GM21529 (cell line): Measurements from ENCODE around the gene OPCML.

Source experiments
- ATAC-seq: cut with Tn5 transposase; IDR thresholded peaks from one replicate; pipeline ENCODE4 v1.9.1; 2021; ENCODE audit not compliant: unreplicated experiment

OPCML gene

DNA sequence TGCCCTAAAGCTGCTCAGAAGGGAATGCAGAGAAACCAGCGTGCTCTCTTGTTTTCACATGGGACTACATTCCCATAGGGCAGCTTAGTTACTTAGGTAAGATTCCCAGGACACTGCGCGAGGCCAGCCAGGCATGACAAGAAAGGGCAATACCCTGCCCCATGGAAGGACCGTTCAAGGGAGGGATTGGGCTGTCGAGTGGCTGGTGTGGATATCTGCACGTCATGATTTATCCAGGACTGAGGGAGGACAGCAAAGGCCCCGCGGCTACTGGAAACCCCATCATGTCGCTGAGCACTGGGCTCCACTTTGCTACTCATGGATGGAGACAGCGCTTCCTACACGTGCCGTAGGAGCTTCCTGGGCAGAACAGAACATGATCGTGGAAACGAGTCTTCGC, 169.4 kb downstream of the OPCML start:
- no peak for ATAC-seq

GRCh38 chr11:133362156-133362555, 170.1 kb downstream of the OPCML start:
- no peak for ATAC-seq

- ATAC-seq = no peak
These were observed 170.7 kb downstream of the OPCML start for GRCh38 chr11:133361689-133361994.

DNA sequence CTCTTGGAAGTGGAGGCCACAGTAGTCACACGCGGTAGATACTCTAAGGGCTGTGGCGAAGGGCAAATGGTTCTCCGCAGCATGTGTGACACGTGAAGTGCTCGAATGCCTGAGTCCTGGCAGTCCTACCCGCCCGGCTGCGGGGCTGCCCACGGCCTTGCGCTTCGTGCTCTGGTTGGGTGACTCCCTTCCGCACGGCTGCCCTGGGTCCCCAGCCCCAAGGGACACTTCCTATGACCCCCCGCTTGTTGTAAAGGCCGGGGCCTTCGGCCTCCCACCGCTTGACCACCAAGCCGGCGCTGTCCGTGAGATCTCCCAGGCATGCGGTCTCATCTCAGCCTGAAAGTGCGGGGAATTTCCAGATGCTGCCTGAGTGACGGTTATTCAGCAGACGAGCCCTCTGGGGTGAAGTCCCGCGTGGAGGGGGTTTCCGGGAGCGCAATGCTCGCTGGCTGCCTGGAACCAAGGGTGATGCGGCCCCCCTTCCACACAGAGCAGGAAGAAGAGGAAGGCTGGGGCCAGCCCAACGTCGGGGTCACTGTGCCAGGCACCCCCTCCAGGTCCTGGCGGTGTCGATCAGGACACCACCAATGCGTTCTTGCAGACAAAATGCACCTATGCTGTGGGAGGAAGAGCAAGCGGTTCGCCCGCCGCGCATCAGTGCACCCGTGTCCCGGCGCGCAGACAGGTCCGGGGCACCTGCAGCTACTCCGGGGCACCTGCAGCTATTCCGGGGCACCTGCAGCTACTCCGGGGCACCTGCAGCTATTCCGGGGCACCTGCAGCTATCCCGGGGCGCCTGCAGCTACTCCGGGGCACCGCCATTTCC, 171.2 kb downstream of the OPCML start:
- ATAC-seq = no peak

GRCh38 chr11:133355095-133355494, 177.2 kb downstream of the OPCML start:
- no peak for ATAC-seq

DNA sequence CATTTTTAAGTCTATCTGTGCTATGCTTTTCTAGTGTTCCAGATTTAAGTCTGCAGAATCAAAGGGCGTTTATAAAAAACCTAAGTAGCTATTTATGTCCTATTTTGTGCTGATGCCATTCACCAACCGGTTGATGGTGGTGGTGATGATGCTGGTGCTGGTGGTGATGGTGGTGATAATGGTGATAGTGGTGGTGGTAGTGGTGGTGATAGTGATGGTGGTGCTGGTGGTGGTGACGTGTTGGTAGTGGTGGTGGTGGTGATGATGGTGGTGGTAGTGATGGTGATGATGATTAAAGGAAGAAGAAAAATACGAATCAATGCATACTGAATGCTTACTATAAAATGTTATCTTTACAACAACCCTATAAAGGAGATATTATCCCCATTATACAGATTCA, 178.2 kb downstream of the OPCML start:
- ATAC-seq = no peak

DNA sequence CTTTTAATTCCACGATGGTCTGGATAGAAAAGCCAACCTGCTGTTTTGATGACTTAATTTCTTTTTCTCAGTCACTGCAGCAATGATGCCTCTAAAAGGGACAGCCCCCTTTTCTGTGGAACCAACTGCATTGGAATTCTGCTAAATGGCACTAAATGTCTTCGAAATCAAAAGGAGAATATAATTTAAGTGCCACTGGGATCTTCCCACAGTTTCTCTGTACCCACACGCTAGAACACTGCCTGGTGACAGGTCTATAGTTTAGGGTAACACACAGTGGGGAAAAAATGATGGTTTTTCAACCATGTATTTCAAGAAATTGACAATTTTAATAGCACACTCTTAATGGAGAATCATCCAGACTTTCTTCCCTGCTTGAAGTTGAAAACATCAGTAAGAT, 182.3 kb downstream of the OPCML start:
- ATAC-seq = no peak

DNA sequence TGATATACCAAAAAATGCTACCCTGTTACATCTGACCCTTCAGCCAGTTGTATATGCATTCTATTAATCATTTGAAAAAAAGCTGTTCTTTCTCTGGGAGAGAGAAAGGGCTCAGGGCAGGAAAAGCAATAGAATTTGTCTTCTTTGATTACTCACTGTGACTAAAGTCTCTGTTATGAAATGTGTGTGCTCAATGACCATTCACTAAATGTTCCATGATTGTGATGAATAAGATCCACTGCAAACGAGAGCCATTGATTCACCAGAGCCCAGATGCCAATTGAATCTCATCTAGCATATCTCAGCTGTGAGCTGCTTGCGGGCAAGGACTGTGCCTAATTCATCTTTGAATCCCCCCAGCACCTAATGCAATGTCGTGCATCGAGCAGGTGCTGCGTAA, 184.3 kb downstream of the OPCML start:
- ATAC-seq = no peak

DNA sequence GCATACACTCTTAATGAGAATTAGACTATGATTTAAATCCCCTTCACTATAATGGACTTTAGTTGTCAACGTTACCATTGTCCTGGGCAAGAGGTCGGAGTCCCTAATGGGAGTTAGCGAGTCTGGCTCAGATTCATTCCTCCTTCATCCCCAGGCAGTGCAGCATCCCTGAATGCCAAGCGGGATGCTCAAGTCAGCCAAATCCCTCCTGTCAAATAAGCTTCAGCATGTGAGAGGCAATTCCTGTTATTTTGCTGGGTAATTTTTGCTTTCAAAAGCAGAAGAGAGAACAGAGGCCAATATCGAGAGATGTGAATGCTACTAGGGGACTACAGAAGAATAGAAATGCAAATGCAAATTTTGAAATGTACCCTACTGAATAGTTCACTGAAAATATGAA, 186.2 kb downstream of the OPCML start:
- ATAC-seq = no peak

GRCh38 chr11:133343951-133344350, 188.3 kb downstream of the OPCML start:
- ATAC-seq = no peak

DNA sequence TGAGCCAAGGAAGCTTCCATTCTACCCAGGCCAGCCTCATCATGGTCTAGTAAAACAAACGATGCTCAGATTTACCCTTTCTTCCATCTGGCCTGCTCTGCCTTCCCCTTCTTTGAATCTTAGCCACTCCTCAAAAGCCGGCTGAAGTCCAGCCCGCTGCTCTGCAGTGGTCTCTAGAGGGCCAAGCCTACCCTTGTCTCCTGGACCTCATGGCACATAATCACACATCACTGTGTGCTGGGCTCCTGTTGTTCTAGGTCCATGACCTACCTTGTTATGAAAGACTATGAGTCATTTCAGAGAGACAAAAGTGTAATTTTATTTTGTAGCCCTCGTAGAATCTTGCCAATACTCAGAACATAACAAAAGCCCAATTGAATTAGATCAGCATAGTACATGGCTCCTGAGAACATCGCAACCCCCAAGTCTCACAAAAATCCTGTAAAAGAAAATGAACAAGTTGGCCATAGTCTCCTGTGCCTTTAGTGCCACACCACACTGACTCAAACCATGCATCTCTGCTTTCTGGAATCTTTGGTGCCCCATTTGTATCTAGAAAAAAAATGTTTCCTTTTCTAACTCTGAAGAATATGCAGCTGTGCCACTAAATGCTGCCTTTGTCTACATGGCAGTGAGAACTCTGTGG, 192.7 kb downstream of the OPCML start:
- no peak for ATAC-seq

GRCh38 chr11:133338588-133338987, 193.7 kb downstream of the OPCML start:
- no peak for ATAC-seq

GRCh38 chr11:133337951-133338418, 194.3 kb downstream of the OPCML start:
- no peak for ATAC-seq

GRCh38 chr11:133337193-133337592, 195.1 kb downstream of the OPCML start:
- no peak for ATAC-seq

- ATAC-seq = no peak
These were observed 201.3 kb downstream of the OPCML start for GRCh38 chr11:133331031-133331430.

DNA sequence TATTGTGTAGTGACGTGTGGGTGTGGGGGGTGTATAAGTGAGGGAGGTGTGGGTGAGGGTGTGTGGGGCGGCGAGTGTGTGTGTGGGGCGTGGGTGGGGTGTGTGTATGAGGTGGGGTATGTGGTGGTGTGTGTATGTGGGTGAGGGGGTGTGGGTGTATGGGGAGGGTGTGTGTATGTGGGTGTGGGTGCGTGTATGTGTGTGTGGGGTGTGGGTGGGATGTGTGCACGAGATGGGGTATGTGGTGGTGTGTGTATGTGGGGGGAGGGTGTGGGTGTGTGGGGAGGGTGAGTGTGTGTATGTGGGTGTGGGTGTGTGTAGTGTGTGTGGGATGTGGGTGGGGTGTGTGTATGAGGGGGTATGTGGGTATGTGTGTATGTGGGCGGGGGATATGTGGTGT, 205.5 kb downstream of the OPCML start:
- no peak for ATAC-seq

DNA sequence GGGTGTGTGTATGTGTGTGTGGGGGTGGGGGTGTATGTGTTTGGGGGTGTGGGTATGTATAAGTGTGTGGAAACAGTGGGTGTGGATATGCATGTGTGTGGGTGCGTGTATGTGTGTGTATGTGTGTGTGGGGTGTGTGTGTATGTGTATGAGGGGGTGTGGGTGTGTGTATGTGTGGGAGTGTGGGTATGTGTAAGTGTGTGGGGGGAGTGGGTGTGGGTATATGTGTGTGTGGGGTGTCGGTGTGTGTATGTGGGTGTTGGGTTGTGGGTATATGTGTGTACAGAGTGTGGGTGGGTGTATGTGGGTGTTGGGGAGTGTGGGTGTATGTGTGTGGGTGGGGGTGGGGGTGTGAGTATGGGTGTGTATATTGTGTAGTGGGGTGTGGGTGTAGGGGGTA, 206.0 kb downstream of the OPCML start:
- no peak for ATAC-seq

DNA sequence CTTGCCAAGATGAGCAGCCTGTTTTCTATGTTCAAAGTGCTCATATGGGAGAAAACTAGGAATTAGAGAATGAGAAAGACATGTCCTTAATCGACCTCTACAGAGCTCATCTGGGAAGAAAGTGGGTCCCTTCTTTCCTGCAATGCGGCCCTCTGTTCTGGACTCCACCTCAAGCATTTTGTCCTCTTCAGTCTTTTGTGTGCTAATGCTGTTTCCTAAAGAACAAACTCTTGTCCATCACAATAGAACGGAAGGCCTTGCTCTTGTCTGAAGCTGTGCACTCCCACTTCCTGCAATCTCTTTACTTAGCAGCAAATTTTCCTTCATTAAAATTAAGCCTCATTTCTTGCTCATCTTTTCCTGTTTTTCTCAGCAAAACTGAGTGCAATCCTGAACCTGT, 206.6 kb downstream of the OPCML start:
- ATAC-seq = no peak

- no peak for ATAC-seq
These were observed 208.9 kb downstream of the OPCML start for GRCh38 chr11:133323354-133323753.

GRCh38 chr11:133318221-133318620, 214.1 kb downstream of the OPCML start:
- no peak for ATAC-seq

DNA sequence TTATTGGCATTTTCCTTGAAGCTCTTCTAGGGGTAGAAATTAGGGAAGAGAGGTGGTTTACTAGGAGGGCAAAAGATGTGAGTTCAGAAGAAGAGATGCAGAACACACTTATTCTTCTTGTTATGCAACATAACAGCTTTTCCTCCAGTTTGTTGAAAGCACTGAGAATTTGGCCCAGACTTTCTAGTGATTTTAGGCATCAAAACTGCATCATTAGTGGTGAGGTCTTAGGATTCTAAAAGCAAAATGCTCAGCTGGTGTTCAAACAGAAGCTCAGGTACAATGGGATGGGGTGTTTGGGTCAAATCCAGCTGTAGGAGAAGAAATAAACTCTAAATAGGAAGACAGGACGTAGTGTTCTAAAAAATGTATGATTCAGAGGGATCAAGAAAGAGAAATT, 221.1 kb downstream of the OPCML start:
- ATAC-seq = no peak

DNA sequence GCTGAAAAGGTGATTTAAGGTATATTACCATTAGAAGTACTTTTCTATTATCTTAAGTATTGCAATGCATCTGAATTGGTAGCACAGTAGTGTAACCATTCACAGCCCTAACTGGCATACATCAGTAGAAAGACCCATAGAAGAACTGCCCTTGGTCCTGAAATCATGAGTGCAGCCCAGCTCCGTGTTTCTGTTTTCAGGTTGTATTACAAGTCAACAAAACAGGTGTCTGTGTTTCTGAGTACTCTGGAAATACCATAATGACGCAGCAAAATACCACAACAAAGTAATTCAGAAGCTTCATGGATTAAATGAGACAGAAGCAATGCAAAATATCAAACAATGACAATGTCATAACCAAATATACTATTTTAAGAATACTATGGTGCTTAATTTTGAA, 226.3 kb downstream of the OPCML start:
- ATAC-seq = no peak
